ENCODE results near the gene TCF7L2.

GRCh38 chr10:113007343-113007771 lies 57.3 kb downstream of the TCF7L2 start:
- TF ChIP-seq CTCF (IDR thresholded peaks at IDR 0.05) = no peak
- no peak for TF ChIP-seq POLR2A (IDR thresholded peaks at IDR 0.05)

All from adrenal gland (tissue), 5 donors.